ENCODE results near the gene DUSP6. TPM values are rescaled to one million over a fixed set of nuclear protein-coding genes. Genes with fewer than 3 reads are reported as not detected.

The DUSP6 gene
- total and polyA plus RNA-seq, 2 of the 13 experiments (the other 11 are each of a cell fraction or from before 2014, with no cell fraction given) = 40.9 to 161 TPM

- 7% methylated on average over 5 of the region's 5 CpGs for WGBS (ENCODE audit: low lambda C conversion rate)
- Histone ChIP-seq H3K4me2 (ENCODE audit: low read depth, low read length) (peak overlapping the region; percentile 45), H3K27me3 (ENCODE audit: control insufficient read depth in 1 of 2, insufficient read depth in 2 of 2, low read length in 2 of 2) (no peaks in the 10 kb centered on the region), H3K27ac (ENCODE audit: extremely low read length, insufficient read depth, low read length) (no peak overlapping the region), H3K79me2 (ENCODE audit: insufficient read depth, low read length) (no peaks in the 10 kb centered on the region), H4K20me1 (ENCODE audit: insufficient read depth, low read length) (no peaks in the 10 kb centered on the region), H2AFZ (ENCODE audit: low read length) (no peak overlapping the region), H3K4me1 (ENCODE audit: insufficient read depth, low read length) (peaks cover 43% of the 10 kb centered on the region), H3K9ac (ENCODE audit: insufficient read depth, low read depth, low read length) (no peak overlapping the region), H3K9me3 (ENCODE audit: low read length) (no peaks in the 10 kb centered on the region), H3K4me3 (replicated peaks in 1 of 3; ENCODE audit: insufficient read depth in 1 of 3, low read depth in 2 of 3, low read length in 3 of 3) (peak overlapping the region in 1 of 3 experiments; percentile 3; a peak in 1 of 6 replicates), H3K36me3 (replicated peaks in 1 of 2; ENCODE audit: control insufficient read depth in 1 of 2, insufficient read depth in 2 of 2, low read length in 2 of 2) (no peaks in the 10 kb centered on the region)
- intact Hi-C loops (cut with micrococcal nuclease; ENCODE audit: unreplicated experiment) = no loop called here
- no peak for ATAC-seq
- ChIA-PET POLR2A (interaction anchor here (3.7 kb wide), 1 partner anchor 18 kb away, joined by 19 read pairs; the partner anchor contains the start of gene DUSP6), CTCF (ENCODE audit: low intra/inter-chr PET ratio, low total read pairs) (no interaction called here)
- DNase-seq (ENCODE audit: low spot score) = no peak
- in situ Hi-C loops (cut with HindIII; ENCODE audit: extremely low pct_ligation_motif_present, low pct_unique_long_range_greater_than_20kb) = loop anchor here (25.0 kb wide), 1 partner anchor 272 kb away; no protein-coding TSS in a partner anchor
- no peak for FAIRE-seq
- no TSS peak for BruUV-seq (replicated peaks)
- no peak for TF ChIP-seq HOXA5 (CRISPR knock-in tag; IDR thresholded peaks at IDR 0.05)
- peak in 1 of 2 experiments; percentile 88; a peak in 2 of 4 replicates for TF ChIP-seq ATF4 (CRISPR knock-in tag; IDR thresholded peaks at IDR 0.05)
- TF ChIP-seq MIER2 (CRISPR knock-in tag; IDR thresholded peaks at IDR 0.05) = no peak
- TF ChIP-seq, protein P1, sequence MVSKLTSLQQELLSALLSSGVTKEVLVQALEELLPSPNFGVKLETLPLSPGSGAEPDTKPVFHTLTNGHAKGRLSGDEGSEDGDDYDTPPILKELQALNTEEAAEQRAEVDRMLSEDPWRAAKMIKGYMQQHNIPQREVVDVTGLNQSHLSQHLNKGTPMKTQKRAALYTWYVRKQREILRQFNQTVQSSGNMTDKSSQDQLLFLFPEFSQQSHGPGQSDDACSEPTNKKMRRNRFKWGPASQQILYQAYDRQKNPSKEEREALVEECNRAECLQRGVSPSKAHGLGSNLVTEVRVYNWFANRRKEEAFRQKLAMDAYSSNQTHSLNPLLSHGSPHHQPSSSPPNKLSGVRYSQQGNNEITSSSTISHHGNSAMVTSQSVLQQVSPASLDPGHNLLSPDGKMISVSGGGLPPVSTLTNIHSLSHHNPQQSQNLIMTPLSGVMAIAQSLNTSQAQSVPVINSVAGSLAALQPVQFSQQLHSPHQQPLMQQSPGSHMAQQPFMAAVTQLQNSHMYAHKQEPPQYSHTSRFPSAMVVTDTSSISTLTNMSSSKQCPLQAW (CRISPR knock-in tag; IDR thresholded peaks at IDR 0.05) = no peak
- TF ChIP-seq ARID5B (CRISPR knock-in tag; IDR thresholded peaks at IDR 0.05) = peak; percentile 10; the same call in 1 of the 2 replicates
- no peak for TF ChIP-seq ZFP90 (CRISPR knock-in tag; IDR thresholded peaks at IDR 0.05; ENCODE audit: borderline replicate concordance)
- TF ChIP-seq ATF7 (IDR thresholded peaks at IDR 0.05) = peak; percentile 15; the same call in 1 of the 2 replicates
- no peak for TF ChIP-seq ATF7 (CRISPR knock-in tag; IDR thresholded peaks at IDR 0.05)
- TF ChIP-seq CEBPG (CRISPR knock-in tag; IDR thresholded peaks at IDR 0.05) = peak; percentile 82
- TF ChIP-seq ZNF432 (CRISPR knock-in tag; IDR thresholded peaks at IDR 0.05; ENCODE audit: borderline replicate concordance) = no peak
- peak; percentile 28; the same call in 1 of the 2 replicates for TF ChIP-seq MED1 (CRISPR knock-in tag; IDR thresholded peaks at IDR 0.05)
- no peak for TF ChIP-seq MAF1 (CRISPR knock-in tag; IDR thresholded peaks at IDR 0.05; ENCODE audit: borderline replicate concordance)
- no peak for TF ChIP-seq RXRB (CRISPR knock-in tag; IDR thresholded peaks at IDR 0.05; ENCODE audit: borderline replicate concordance)
- no peak for TF ChIP-seq MTF1 (CRISPR knock-in tag; IDR thresholded peaks at IDR 0.05)
- no peak for TF ChIP-seq HNRNPLL (IDR thresholded peaks at IDR 0.05; ENCODE audit: low read depth, low read length, poor library complexity, severe bottlenecking)
- no peak for TF ChIP-seq CBX2 (IDR thresholded peaks at IDR 0.05; ENCODE audit: low read depth, low read length)
- no peak for TF ChIP-seq CBX2 (CRISPR knock-in tag; IDR thresholded peaks at IDR 0.05; ENCODE audit: low read depth)
- TF ChIP-seq CEBPB (IDR thresholded peaks at IDR 0.05; ENCODE audit: borderline replicate concordance, low read depth, low read length) = peak; percentile 74; the same call in 1 of the 2 replicates
Measured at GRCh38 chr12:89334548-89335169, 17.6 kb downstream of the DUSP6 start.
